Mucosa of descending colon (tissue), 3 donors: Measurements from ENCODE around the gene ELK3. TPM values are rescaled to one million over a fixed set of nuclear protein-coding genes. Genes with fewer than 3 reads are reported as not detected.

Experiments used
- ATAC-seq: fragments of 200-7000 bp; cut with Tn5 transposase; one replicate; pipeline ENCODE4 v1.9.1; 2020; ENCODE audit warnings: mild to moderate bottlenecking, moderate library complexity
- DNase-seq, 3 donors: peaks; one replicate each; pipeline ENCODE4 v3.0.0-alpha.2; 2020
- H3K36me3 ChIP-seq: fragments of 200-600 bp; one replicate; pipeline ENCODE4 v1.8.0; 2021; ENCODE audit warnings: low read depth, mild to moderate bottlenecking
- H3K4me1 ChIP-seq: fragments of 200-600 bp; one replicate; pipeline ENCODE4 v1.8.0; 2021; ENCODE audit warnings: low read depth, mild to moderate bottlenecking
- H3K4me3 ChIP-seq: fragments of 200-600 bp; one replicate; pipeline ENCODE4 v1.8.0; 2021; ENCODE audit warnings: mild to moderate bottlenecking
- H3K9me3 ChIP-seq: fragments of 200-600 bp; one replicate; pipeline ENCODE4 v1.8.0; 2021; ENCODE audit warnings: mild to moderate bottlenecking
- intact Hi-C, 2 donors: fragments of 100-400 bp; cut with DNase I in 1 of 2; cut with micrococcal nuclease in 1 of 2; formaldehyde crosslinking; loops; one replicate each; pipeline versions ENCODE4 v1.11.0 to v1.11.1; 2022; cut with DNase I, micrococcal nuclease
- total RNA-seq, 3 donors: library from RNA; stranded (reverse); fragmentation: NEBNext Ultra II Directional in 2 of 3; extraction: Animal tissue kit (Norgen Biotek cat#: 25700) in 2 of 3; gene quantifications; one replicate each; pipeline versions ENCODE4 v1.2.1 to v1.2.4, GENCODE V29; 2021 to 2023
- TF ChIP-seq, protein P1 (sequence below): fragments of 200-600 bp; IDR thresholded peaks from one replicate; pipeline ENCODE4 v1.8.0; 2022; ENCODE audit warnings: antibody characterized with exemption, mild to moderate bottlenecking
- donor health status: DM: no; HTN: no; CAD: no; lungs with moderate emphysema.
- donor health status: DM: no; HTN: no; CAD: no.
- donor health status: DM: no; HTN: yes; CAD: no.

The ELK3 gene
- total RNA-seq, 3 donors from 2014 or later = 7.6 to 17.2 (median 12.0) TPM

DNA sequence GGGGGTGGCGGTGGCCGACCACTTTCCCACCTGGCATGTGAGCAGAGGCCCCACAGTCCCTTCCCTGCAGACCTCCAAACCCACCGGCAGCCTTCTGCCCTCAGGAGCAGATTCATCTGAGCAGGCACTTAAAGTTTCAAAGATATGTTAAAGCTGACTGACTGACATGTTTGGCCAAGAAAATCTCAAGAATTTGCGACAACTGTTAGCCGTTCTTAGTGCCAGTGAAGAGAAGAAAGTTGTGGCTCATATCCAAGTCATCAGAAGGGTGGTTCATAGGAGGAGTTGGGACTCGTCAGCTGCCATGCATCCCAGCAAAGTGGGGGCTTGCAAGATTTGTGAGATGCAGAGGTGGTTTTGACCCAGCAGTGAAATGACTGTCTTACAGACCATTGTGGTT lies 27.2 kb downstream of the ELK3 start:
- DNase-seq = no peak
- H3K4me1 ChIP-seq = no peaks in the 10 kb centered on the region
- intact Hi-C loops = no loop called here

DNA sequence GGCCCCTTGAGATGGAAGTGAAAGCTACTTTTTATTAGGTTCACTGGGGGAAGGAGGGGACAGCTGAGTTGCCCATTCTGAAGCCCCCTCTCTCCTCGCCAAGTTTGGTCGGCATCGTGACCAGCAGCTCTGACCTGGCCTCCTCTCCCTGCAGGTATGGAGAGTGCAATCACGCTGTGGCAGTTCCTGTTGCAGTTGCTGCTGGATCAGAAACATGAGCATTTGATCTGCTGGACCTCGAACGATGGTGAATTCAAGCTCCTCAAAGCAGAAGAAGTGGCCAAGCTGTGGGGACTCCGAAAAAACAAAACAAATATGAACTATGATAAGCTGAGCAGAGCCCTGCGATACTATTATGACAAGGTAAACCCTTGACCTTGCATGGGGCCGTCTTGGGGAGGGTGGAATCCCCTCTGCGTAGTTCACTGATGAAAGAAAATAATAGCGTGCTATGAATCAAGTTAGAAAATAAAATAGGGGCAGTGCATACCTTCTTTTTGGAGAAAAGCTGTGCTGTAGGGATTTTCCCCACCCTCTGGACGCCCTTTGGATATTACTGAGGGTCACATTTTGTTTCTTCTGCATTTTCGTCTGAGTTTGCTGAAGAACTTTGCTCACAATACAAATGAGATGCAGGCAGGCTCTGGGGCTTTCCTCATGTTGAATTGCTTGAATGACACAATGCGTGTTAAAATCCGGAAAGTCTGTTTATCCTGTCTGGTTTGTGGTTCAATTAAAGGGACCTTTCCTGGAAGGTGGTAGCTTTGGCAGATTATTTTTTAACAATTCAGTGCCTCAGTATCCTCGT lies 29.4 kb downstream of the ELK3 start:
- TF ChIP-seq, protein P1, sequence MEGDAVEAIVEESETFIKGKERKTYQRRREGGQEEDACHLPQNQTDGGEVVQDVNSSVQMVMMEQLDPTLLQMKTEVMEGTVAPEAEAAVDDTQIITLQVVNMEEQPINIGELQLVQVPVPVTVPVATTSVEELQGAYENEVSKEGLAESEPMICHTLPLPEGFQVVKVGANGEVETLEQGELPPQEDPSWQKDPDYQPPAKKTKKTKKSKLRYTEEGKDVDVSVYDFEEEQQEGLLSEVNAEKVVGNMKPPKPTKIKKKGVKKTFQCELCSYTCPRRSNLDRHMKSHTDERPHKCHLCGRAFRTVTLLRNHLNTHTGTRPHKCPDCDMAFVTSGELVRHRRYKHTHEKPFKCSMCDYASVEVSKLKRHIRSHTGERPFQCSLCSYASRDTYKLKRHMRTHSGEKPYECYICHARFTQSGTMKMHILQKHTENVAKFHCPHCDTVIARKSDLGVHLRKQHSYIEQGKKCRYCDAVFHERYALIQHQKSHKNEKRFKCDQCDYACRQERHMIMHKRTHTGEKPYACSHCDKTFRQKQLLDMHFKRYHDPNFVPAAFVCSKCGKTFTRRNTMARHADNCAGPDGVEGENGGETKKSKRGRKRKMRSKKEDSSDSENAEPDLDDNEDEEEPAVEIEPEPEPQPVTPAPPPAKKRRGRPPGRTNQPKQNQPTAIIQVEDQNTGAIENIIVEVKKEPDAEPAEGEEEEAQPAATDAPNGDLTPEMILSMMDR = no peak

More for the DNA sequence above, 27.2 kb downstream of the ELK3 start:
- Histone ChIP-seq H3K9me3 (no peaks in the 10 kb centered on the region), H3K36me3 (no peaks in the 10 kb centered on the region), H3K4me3 (no peak overlapping the region)
- no peak for ATAC-seq
- TF ChIP-seq, protein P1 = no peak

DNA sequence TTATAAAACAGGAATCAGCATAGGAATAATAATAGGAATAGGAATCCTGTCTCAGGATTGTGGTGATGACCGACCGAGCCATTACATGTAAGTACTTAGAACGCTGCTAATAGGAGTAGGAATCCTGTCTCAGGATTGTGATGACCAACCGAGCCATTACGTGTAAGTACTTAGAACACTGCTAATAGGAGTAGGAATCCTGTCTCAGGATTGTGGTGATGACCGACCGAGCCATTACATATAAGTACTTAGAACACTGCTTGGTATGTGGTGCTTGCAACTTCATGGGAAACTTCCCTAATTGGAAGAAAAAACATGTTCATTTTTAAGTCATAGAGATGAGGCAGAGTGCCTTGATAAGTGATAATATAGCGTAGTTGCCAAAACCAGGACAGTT lies 30.0 kb downstream of the ELK3 start:
- no peak for ATAC-seq
- H3K4me3 ChIP-seq = no peak overlapping the region
- no peaks in the 10 kb centered on the region for H3K9me3 ChIP-seq
- intact Hi-C loops = no loop called here
- H3K36me3 ChIP-seq = no peaks in the 10 kb centered on the region
- no peak for DNase-seq
- H3K4me1 ChIP-seq = no peaks in the 10 kb centered on the region
- TF ChIP-seq, protein P1 = no peak

More for the DNA sequence above, 29.4 kb downstream of the ELK3 start:
- H3K4me3 ChIP-seq = no peak overlapping the region
- no peak for ATAC-seq
- no peaks in the 10 kb centered on the region for H3K4me1 ChIP-seq
- no peaks in the 10 kb centered on the region for H3K36me3 ChIP-seq
- intact Hi-C loops = no loop called here
- DNase-seq = no peak
- H3K9me3 ChIP-seq = no peaks in the 10 kb centered on the region

DNA sequence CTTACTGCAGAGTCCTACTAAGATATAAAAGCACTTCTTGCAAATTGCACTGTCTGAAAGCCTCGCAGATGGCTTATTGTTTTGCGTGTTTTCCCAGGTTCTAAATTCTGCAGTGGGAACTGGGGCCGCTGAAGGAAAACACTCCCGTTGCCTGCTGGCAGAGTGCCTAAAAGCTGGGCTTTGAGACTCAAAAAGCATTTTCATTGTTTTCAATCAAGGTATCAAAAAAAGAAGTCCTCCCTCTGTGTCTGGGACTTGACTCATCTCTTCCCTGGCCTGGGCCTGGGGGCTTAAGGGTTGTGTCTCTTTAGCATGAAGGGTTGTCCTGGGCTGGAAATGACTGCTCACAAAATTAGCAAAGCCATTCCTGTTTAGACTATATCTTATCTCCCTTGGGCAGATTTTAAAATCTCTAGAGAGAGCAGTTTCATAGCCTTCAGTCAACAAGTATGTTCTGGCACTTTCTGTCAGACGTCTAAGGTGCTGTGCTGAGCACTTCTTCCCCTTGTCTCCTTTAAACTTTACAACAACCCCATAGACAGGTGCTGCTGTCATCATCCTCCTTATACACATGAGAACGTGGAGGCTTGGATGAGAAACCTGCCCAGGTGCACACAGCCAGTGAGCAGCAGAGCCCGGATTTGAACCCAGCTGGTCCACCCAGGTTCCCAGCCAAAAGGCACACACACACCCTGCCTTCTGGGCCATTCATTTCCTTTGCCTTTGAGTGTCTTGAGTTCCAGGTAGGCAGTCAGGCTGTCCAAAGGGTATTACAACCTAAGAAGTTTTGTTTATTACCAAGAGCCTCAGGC lies 31.1 kb downstream of the ELK3 start:
- ATAC-seq = no peak
- intact Hi-C loops = no loop called here
- DNase-seq = no peak
- TF ChIP-seq, protein P1 = no peak
- Histone ChIP-seq H3K36me3 (no peaks in the 10 kb centered on the region), H3K9me3 (no peaks in the 10 kb centered on the region), H3K4me1 (no peaks in the 10 kb centered on the region), H3K4me3 (no peak overlapping the region)

DNA sequence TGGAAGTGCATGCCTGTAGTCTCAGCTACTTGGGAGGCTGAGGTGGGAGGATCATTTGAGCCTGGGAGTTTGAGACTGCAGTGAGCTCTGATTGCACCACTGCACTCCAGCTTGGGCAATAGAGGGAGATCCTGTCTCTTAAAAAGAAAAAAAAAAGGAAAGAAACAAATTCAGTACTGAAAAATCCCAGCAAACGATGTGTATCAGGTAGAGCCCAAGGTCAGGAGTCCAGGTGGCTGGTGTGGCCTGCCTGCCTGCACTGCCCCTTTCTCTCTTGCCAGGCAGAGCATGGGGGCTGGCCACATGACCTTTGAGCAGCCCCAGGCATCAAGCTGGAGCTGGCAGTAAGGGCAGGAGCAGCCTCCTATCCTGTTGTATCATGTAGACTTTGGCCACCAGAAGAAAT lies 31.8 kb downstream of the ELK3 start:
- TF ChIP-seq, protein P1 = no peak
- intact Hi-C loops = no loop called here
- DNase-seq (no peak), ATAC-seq (peak; percentile 35)
- Histone ChIP-seq H3K4me1 (no peaks in the 10 kb centered on the region), H3K9me3 (no peaks in the 10 kb centered on the region), H3K36me3 (no peaks in the 10 kb centered on the region), H3K4me3 (no peak overlapping the region)
